Breast epithelium (tissue), 3 donors: ENCODE data around the gene CBFA2T2.

Experiments
- CTCF ChIP-seq, 3 donors: fragments of 450-650 bp; IDR thresholded peaks; one replicate each; pipeline ENCODE4 v1.5.1; 2016 to 2017; ENCODE audit warnings: antibody characterized with exemption in 3 of 3, mild to moderate bottlenecking in 3 of 3, moderate library complexity in 3 of 3
- POLR2A ChIP-seq: fragments of 450-650 bp; IDR thresholded peaks from one replicate; pipeline ENCODE4 v1.6.1; 2016; ENCODE audit warnings: antibody characterized with exemption, mild to moderate bottlenecking, moderate library complexity

GRCh38 chr20:33477386-33478234 lies 12.3 kb upstream of the CBFA2T2 start:
- no peak for TF ChIP-seq CTCF (IDR thresholded peaks at IDR 0.05)
- no peak for TF ChIP-seq POLR2A
